Measurements from ENCODE around the gene PDP2.

Gene PDP2

GRCh38 chr16:66919569-66920298, 39.4 kb downstream of the PDP2 start:
- in situ Hi-C loops (cut with HindIII; ENCODE audit: low sequenced_read_pairs): no loop called here
- TF ChIP-seq CTCF (IDR thresholded peaks at IDR 0.05; ENCODE audit: low read depth, low read length, missing control alignments): no peak
- no peak overlapping the region for H3K4me3 ChIP-seq (ENCODE audit: low read depth, low read length)
- DNase-seq (ENCODE audit: low read depth): no peak

GRCh38 chr16:66920299-66920590, 39.9 kb downstream of the PDP2 start:
- in situ Hi-C loops (cut with HindIII; ENCODE audit: low sequenced_read_pairs): no loop called here
- TF ChIP-seq CTCF (IDR thresholded peaks at IDR 0.05; ENCODE audit: low read depth, low read length, missing control alignments): no peak
- no peak for DNase-seq (ENCODE audit: low read depth)
- no peak overlapping the region for H3K4me3 ChIP-seq (ENCODE audit: low read depth, low read length)

GRCh38 chr16:66920924-66921680, 40.8 kb downstream of the PDP2 start:
- no peak for TF ChIP-seq CTCF (IDR thresholded peaks at IDR 0.05; ENCODE audit: low read depth, low read length, missing control alignments)
- in situ Hi-C loops (cut with HindIII; ENCODE audit: low sequenced_read_pairs): no loop called here
- DNase-seq (ENCODE audit: low read depth): no peak

GRCh38 chr16:66921729-66922450, 41.6 kb downstream of the PDP2 start:
- in situ Hi-C loops (cut with HindIII; ENCODE audit: low sequenced_read_pairs): no loop called here
- H3K4me3 ChIP-seq (ENCODE audit: low read depth, low read length): no peak overlapping the region
- TF ChIP-seq CTCF (IDR thresholded peaks at IDR 0.05; ENCODE audit: low read depth, low read length, missing control alignments): no peak
- DNase-seq (ENCODE audit: low read depth): no peak

More at GRCh38 chr16:66920924-66921680, 40.8 kb downstream of the PDP2 start:
- H3K4me3 ChIP-seq (ENCODE audit: low read depth, low read length): no peak overlapping the region

GRCh38 chr16:66923247-66923731, 43.0 kb downstream of the PDP2 start:
- no peak overlapping the region for H3K4me3 ChIP-seq (ENCODE audit: low read depth, low read length)
- no peak for TF ChIP-seq CTCF (IDR thresholded peaks at IDR 0.05; ENCODE audit: low read depth, low read length, missing control alignments)
- no peak for DNase-seq (ENCODE audit: low read depth)
- in situ Hi-C loops (cut with HindIII; ENCODE audit: low sequenced_read_pairs): no loop called here

- no peak for DNase-seq (ENCODE audit: low read depth)
- TF ChIP-seq CTCF (IDR thresholded peaks at IDR 0.05; ENCODE audit: low read depth, low read length, missing control alignments): no peak
- H3K4me3 ChIP-seq (ENCODE audit: low read depth, low read length): no peak overlapping the region
- in situ Hi-C loops (cut with HindIII; ENCODE audit: low sequenced_read_pairs): no loop called here
These were observed 43.6 kb downstream of the PDP2 start for GRCh38 chr16:66923866-66924265.
